H7 (cell line): ENCODE measurements around the gene ASIC3. TPM values are rescaled to one million over a fixed set of nuclear protein-coding genes. Genes with fewer than 3 reads are reported as not detected.

Experiments
- DNase-seq: peaks from one replicate; pipeline ENCODE4 v3.0.0; 2012
- H3K27me3 ChIP-seq: 2 replicates; pipeline ENCODE4 v1.6.0; 2011; ENCODE audit warnings: mild to moderate bottlenecking, low read length; ENCODE audit not compliant: control insufficient read depth, insufficient read depth
- H3K36me3 ChIP-seq: replicated peaks from 2 replicates; pipeline ENCODE4 v1.5.1; 2011; ENCODE audit warnings: low read length; ENCODE audit not compliant: control insufficient read depth, insufficient read depth
- H3K4me3 ChIP-seq: 2 replicates; pipeline ENCODE4 v1.5.1; 2011; ENCODE audit warnings: low read depth, mild to moderate bottlenecking, control low read depth, low read length, moderate library complexity; ENCODE audit not compliant: insufficient read depth
- total RNA-seq: library from RNA; depleted of rRNA; stranded (reverse); fragments of >200 nt; shearing (Covaris generic); gene quantifications from 2 replicates; pipeline ENCODE4 v1.2.3, GENCODE V29; 2014

The ASIC3 gene
- total RNA-seq, 1 experiment from 2014 or later: 1.4 TPM

DNA sequence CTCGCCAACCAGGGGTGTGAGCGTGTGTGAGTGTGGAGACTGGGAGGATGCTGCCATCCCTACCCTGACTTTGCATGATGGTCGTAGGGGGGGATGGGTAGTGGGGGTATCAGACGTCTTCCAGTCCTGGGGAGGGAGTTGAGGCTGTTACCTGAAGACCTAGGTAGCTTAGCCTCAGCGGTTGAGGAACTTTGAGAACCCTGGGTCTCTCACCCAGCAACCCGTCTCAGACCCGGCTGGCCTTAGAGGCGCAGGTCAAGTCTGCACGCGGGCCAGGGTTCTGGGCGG is 13.7 kb downstream of the ASIC3 start:
- peaks cover 9% of the 10 kb centered on the region for H3K36me3 ChIP-seq
- no peak for DNase-seq
- peaks cover 3% of the 10 kb centered on the region; the same call in 1 of the 2 replicates for H3K27me3 ChIP-seq
- peak overlapping the region; percentile 28 for H3K4me3 ChIP-seq

DNA sequence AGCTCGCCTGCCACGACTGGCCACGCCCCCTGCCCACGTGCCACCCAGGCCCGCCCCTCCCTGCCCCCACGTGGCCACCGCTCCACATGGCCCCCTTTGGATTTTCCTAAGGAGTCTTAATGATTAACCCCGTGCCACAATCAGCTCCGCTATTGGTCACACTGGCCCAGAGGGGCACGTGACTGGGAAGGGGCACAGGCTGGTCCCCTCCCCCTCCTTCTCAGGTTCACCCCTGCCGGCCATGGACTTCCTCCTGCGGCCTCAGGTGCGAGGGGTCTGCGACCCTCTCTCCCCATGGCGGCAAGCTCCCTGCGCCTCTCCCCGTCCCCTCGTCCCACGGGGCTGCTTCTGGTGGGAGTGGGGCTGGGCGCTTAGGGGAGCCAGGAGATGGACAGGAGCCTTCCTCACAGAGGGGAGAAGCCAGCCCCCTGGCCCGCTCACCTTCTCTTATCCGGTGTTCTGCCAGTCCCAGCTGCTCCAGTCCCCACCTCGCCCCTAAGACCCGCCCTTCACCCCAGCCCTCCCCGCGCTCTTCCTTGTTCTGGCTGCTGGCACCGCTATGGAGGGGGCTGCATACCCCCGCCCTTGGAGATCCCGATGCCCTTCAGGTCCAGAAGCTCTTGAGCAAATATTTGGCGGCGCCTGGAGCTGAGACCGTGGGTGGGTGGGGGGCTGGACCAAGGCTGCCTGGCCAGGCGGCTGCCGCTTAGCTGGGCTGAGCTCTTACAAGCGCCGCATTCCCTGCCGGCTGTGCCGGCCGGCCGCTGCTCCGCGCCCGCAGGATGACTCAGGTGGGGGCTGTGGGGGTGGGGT is 14.3 kb downstream of the ASIC3 start:
- peak; percentile 99 for DNase-seq
- Histone ChIP-seq H3K4me3 (peak overlapping the region; percentile 49), H3K27me3 (peaks cover 3% of the 10 kb centered on the region; the same call in 1 of the 2 replicates), H3K36me3 (peaks cover 12% of the 10 kb centered on the region)

DNA sequence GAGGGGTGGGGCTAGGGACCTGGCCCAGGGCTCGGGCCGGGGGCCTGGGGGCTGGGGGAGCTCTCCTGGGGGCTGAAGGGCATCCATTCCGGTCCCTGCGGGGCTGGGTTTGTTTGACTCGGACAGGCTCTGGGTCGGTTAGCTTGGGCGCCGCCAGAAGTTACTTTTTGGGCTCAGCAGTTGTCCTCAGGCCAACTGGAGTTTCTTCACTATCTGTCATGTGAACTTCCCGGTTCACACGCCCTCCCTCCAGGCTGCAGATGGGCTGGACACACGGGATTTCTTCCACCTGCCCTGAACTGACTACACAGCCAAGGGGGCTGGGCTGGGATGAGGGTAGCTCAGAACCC is 14.9 kb downstream of the ASIC3 start:
- Histone ChIP-seq H3K4me3 (peak overlapping the region; percentile 49), H3K27me3 (peaks cover 3% of the 10 kb centered on the region; the same call in 1 of the 2 replicates), H3K36me3 (peaks cover 12% of the 10 kb centered on the region)
- DNase-seq: no peak

DNA sequence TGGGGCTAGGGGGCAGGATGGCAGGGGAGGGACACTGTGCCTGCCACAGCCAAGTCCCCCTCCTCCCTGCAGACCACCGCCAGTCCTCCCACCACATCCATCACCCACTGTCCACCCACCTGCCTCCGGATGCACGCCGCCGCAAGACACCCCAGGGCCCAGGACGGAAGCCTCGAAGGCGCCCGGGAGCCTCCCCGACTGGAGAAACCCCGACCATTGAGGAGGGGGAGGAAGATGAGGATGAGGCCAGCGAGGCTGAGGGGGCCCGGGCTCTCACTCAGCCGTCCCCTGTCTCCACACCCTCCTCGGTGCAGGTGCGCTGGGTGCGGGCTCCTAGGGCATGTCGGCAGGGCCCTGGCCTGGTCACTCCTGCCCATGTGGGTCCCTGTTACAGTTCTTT is 16.1 kb downstream of the ASIC3 start:
- peaks cover 15% of the 10 kb centered on the region for H3K36me3 ChIP-seq
- H3K27me3 ChIP-seq: peaks cover 3% of the 10 kb centered on the region; the same call in 1 of the 2 replicates
- H3K4me3 ChIP-seq: no peak overlapping the region
- no peak for DNase-seq

DNA sequence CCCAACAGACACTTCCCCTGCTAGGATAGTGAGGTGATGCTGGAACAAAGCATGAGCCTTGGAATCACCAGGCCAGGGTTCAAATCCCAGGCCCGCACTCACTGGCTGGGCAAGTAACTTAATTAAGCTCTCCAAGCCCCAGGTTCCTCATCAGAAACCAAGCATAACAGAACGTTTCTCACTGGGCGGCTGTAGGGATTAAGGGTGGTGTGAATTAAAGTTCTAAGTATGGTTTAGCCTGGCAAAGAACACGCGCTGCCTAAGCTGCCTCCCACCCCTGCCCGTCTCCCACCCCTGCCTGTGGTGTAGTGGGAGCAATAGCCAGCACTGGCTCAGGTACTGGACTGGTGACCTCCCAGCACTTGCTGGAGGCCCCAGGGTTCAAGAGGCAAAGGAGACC is 16.7 kb downstream of the ASIC3 start:
- Histone ChIP-seq H3K36me3 (peaks cover 20% of the 10 kb centered on the region), H3K27me3 (peaks cover 3% of the 10 kb centered on the region; the same call in 1 of the 2 replicates), H3K4me3 (no peak overlapping the region)
- DNase-seq: no peak

DNA sequence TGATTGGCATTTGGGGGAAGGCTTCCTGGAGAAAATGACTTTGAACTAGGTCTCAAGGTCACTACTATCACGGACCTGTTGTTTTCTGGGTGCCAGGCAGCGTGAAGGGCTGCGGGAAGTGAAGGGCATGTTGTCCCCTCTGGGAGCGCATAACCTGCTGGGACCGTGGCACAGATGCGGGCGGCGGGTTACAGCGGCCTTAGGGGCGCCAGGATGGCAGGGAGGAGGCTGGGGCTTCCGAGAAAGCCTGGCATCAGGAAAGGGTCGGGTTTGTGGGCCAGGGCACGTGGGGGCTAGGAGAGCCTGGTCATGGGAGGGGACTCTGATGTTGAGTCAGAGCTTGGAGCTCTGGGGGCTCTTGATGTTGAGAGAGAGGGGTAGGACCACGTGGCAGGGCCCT is 17.2 kb downstream of the ASIC3 start:
- Histone ChIP-seq H3K27me3 (peaks cover 2% of the 10 kb centered on the region; the same call in 1 of the 2 replicates), H3K4me3 (no peak overlapping the region), H3K36me3 (peaks cover 24% of the 10 kb centered on the region)
- DNase-seq: no peak

DNA sequence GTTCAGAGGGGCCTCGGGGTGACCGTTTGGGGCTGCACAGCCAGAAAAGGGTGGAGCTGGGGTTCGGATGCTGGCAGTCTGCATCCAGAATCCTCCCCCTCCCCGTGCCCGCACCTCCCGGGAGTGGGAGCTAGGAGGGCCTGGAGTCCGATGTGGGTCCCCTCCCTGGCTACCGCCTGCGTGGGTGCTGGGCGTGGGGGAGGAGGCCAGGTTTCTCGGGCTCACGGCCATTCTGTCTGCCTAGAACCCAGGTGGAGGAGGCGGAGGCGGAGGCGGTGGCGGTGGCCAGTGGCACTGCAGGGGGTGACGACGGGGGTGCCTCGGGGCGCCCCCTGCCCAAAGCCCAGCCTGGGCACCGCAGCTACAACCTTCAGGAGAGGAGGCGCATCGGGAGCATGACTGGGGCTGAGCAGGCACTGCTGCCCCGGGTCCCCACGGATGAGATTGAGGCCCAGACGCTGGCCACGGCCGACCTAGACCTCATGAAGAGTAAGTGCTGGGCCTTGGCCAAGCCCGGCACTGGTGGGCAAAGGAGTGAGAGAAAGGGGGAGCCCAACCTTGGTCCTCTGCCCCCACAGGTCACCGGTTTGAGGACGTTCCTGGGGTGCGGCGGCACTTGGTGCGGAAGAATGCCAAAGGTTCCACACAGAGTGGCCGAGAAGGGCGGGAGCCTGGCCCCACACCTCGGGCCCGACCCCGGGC is 18.1 kb downstream of the ASIC3 start:
- Histone ChIP-seq H3K4me3 (no peak overlapping the region), H3K36me3 (peaks cover 27% of the 10 kb centered on the region), H3K27me3 (no peaks in the 10 kb centered on the region)
- DNase-seq: no peak

DNA sequence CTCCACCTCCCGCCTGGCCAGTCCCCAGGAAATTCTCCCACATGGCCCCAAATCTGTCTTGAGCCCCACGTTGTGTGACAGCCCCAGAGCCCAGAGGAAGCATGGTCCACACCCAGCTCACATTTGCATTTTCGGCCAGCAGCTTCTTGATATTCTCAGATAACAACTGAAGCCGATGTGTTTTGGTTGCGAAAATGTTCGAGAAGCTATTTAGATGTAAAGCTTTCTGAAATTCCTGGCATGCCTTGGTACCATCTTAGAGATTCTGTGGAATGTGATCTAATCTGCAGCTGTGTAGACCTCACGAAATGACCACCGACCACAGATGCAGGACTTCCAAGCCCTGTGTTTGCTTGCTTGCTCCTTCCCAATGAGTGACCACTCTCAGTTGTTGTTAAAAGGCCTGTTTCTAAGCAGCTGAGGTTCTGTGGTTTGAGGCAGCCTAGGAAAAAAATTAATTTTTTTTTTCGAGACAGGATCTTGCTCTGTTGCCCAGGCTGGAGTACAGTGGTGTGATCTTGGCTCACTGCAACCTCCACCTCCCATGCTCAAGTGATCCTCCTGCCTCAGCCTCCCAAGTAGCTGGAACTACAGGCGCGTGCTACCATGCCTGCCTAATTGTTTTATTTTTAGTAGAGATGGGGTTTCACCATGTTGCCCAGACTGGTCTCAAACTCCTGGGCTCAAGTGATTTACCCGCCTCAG is 19.9 kb downstream of the ASIC3 start:
- Histone ChIP-seq H3K36me3 (peaks cover 31% of the 10 kb centered on the region), H3K4me3 (no peak overlapping the region), H3K27me3 (no peaks in the 10 kb centered on the region)
- peak; percentile 73 for DNase-seq

DNA sequence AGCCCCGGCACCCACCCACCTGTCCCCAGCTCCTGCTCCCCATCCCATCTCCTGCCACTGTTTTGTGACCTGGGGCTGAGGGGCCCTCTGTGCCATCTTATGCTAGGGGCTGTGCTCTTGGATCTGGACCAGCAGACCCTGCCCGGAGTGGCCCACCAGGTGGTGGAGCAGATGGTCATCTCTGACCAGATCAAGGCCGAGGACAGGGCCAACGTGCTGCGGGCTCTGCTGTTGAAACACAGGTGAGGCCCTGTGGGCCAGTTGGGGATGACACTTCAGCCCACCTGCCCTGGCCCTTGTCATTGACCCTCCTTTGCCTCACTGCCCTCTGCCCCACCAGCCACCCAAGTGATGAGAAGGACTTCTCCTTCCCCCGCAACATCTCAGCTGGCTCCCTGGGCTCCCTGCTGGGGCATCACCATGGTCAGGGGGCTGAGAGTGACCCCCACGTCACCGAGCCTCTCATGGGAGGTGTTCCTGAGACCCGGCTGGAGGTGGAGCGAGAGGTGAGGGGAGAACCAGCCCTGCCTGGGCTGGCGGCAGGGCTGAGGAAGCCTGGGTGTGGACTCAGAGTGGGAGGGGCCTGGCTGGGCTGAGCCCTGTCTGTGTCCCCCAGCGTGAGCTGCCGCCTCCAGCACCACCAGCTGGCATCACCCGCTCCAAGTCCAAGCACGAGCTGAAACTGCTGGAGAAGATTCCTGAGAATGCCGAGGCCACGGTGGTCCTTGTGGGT is 21.7 kb downstream of the ASIC3 start:
- Histone ChIP-seq H3K4me3 (no peak overlapping the region), H3K36me3 (peaks cover 31% of the 10 kb centered on the region), H3K27me3 (no peaks in the 10 kb centered on the region)
- no peak for DNase-seq

DNA sequence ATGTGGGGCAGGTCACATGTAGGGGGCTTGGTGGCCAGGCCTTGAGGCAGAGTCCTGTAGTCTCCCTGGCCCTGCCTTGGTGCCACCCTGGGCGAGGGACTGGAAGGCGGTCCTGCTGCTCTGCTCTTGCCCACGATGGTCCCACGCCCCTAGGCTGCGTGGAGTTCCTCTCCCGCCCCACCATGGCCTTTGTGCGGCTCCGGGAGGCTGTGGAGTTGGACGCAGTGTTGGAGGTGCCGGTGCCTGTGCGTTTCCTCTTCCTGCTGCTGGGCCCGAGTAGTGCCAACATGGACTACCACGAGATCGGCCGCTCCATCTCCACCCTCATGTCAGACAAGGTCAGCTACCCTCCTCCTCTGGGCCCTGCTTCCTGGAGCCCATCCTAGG is 22.2 kb downstream of the ASIC3 start:
- Histone ChIP-seq H3K4me3 (no peak overlapping the region), H3K36me3 (peaks cover 28% of the 10 kb centered on the region), H3K27me3 (no peaks in the 10 kb centered on the region)
- DNase-seq: no peak

DNA sequence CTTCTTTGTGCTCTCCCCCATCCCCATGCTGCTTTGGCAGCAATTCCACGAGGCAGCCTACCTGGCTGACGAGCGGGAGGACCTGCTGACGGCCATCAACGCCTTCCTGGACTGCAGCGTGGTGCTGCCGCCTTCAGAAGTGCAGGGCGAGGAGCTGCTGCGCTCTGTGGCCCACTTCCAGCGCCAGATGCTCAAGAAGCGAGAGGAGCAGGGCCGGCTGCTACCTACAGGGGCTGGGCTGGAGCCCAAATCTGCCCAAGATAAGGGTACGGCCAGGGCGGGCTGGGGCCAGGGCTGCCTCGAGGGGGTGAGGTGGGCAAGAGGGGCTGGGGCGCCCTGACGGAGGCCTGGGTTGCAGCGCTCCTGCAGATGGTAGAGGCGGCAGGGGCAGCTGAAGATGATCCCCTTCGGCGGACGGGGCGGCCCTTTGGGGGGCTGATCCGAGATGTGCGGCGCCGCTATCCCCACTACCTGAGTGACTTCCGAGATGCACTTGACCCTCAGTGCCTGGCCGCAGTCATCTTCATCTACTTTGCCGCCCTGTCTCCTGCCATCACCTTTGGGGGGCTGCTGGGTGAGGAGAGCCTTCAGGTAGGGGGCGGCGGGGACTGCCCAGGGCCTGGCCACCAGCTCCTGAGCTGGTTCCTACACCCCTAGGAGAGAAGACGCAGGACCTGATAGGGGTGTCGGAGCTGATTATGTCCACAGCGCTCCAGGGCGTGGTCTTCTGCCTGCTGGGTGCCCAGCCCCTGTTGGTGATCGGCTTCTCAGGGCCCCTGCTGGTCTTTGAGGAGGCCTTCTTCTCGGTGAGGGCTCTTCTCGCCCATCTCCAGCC is 22.9 kb downstream of the ASIC3 start:
- Histone ChIP-seq H3K27me3 (no peaks in the 10 kb centered on the region), H3K36me3 (peaks cover 28% of the 10 kb centered on the region)
- no peak for DNase-seq

DNA sequence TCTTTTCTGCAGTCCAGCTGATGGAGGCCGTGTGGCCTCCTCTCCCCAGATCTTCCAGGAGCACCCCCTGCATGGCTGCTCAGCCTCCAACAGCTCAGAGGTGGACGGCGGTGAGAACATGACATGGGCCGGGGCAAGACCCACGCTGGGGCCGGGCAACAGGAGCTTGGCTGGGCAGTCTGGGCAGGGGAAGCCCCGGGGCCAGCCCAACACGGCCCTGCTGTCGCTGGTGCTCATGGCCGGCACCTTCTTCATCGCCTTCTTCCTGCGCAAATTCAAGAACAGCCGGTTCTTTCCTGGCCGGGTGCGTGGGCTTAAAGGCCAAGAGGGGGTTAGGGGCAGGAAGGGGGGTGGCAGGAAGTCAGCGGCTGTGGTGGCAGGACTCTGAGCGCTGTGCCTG is 25.7 kb downstream of the ASIC3 start:
- no peak for DNase-seq
- Histone ChIP-seq H3K27me3 (no peaks in the 10 kb centered on the region), H3K4me3 (no peak overlapping the region), H3K36me3 (peaks cover 23% of the 10 kb centered on the region)

More for the DNA sequence above, 22.9 kb downstream of the ASIC3 start:
- H3K4me3 ChIP-seq: no peak overlapping the region

DNA sequence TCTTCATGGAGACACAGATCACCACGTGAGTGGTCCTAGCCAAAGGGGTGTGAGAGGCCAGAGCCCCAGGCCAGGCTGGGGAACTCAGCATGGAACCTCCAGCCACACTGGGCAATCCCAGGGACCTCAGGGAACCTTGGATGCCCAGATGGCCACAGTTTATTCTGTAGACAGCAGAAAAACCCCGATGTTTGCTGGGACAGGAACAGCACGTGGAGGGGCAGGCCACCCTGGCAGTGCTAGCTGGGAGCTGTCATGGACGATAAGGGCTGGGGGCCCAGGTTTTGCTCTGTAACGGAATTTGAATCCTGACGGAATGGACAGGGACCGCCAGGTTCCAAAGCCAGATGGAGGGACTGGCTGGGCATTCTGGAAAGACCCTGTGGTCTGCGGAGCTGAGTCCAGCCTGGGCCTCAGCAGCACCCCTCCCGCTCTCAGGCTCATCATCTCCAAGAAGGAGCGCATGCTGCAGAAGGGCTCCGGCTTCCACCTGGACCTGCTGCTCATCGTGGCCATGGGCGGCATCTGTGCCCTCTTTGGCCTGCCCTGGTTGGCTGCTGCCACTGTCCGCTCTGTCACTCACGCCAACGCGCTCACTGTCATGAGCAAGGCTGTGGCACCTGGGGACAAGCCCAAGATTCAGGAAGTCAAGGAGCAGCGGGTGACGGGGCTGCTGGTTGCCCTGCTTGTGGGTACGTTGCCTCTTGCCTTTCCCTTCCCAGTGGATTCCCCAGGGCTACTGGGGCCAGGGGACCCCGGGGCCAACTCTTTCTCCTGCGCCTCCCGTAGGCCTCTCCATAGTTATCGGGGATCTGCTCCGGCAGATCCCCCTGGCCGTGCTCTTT is 26.7 kb downstream of the ASIC3 start:
- DNase-seq: no peak
- Histone ChIP-seq H3K4me3 (no peak overlapping the region), H3K27me3 (no peaks in the 10 kb centered on the region), H3K36me3 (peaks cover 15% of the 10 kb centered on the region)
